Measurements from ENCODE around the gene KIR3DL3. TPM values are rescaled to one million over a fixed set of nuclear protein-coding genes. Genes with fewer than 3 reads are reported as not detected.
"Not testable (repeated sequence)": the region's sequence is repeated elsewhere in the genome, so short reads cannot be mapped to it uniquely, and the experiment has no call there.

Gene KIR3DL3
- total and polyA plus RNA-seq, 2 experiments from 2014 or later: not detected

GRCh38 chr19:54697716-54698115 lies 26.5 kb upstream of the KIR3DL3 start:
- H3K36me3 ChIP-seq (ENCODE audit: insufficient read depth); H3K4me1 ChIP-seq (ENCODE audit: insufficient read depth); ATAC-seq; H3K4me1 Mint-ChIP-seq; H3K79me2 ChIP-seq (replicated peaks; ENCODE audit: insufficient read depth); H4K20me1 ChIP-seq (replicated peaks; ENCODE audit: insufficient read depth); H3K27ac Mint-ChIP-seq; H3K27me3 Mint-ChIP-seq (ENCODE audit: insufficient read depth, low read depth, poor library complexity); H3K4me3 Mint-ChIP-seq; H3K4me2 ChIP-seq; H3F3A ChIP-seq (replicated peaks; ENCODE audit: low read depth); H2AFZ ChIP-seq; H3K27me3 ChIP-seq (ENCODE audit: insufficient read depth); DNase-seq (ENCODE audit: low spot score); H3K9me2 ChIP-seq (ENCODE audit: insufficient read depth); H3K4me3 ChIP-seq; H3K27ac ChIP-seq (ENCODE audit: low read depth): not testable (repeated sequence)
- peaks cover 90% of the 10 kb centered on the region for H3K9me3 Mint-ChIP-seq
- H3K36me3 Mint-ChIP-seq (ENCODE audit: low read depth): peaks cover 38% of the 10 kb centered on the region

- no peaks in the 10 kb centered on the region for H3F3A ChIP-seq (replicated peaks; ENCODE audit: low read depth)
- H3K4me1 Mint-ChIP-seq: no peaks in the 10 kb centered on the region
- peaks cover 44% of the 10 kb centered on the region for H3K36me3 Mint-ChIP-seq (ENCODE audit: low read depth)
Measured at GRCh38 chr19:54704928-54705327, 19.3 kb upstream of the KIR3DL3 start.

More at GRCh38 chr19:54704928-54705327, 19.3 kb upstream of the KIR3DL3 start:
- TF ChIP-seq JUNB (IDR thresholded peaks at IDR 0.05; ENCODE audit: unreplicated experiment) (no peak), ZNF331 (CRISPR knock-in tag; IDR thresholded peaks at IDR 0.05; ENCODE audit: low read depth) (no peak), ZNF462 (CRISPR knock-in tag; IDR thresholded peaks at IDR 0.05) (no peak), REST (IDR thresholded peaks at IDR 0.05; ENCODE audit: unreplicated experiment) (no peak), POLR2AphosphoS5 (IDR thresholded peaks at IDR 0.05; ENCODE audit: low read depth) (no peak), EZH2 (IDR thresholded peaks at IDR 0.05; ENCODE audit: low read depth, unreplicated experiment) (no peak), EZH2phosphoT487 (IDR thresholded peaks at IDR 0.05; ENCODE audit: unreplicated experiment) (no peak)
- Histone ChIP-seq H3K79me2 (replicated peaks; ENCODE audit: insufficient read depth) (no peaks in the 10 kb centered on the region), H3K27ac (ENCODE audit: low read depth) (no peak overlapping the region), H3K9me2 (ENCODE audit: insufficient read depth) (no peaks in the 10 kb centered on the region), H3K4me2 (no peak overlapping the region), H3K27me3 (ENCODE audit: insufficient read depth) (no peaks in the 10 kb centered on the region), H3K36me3 (ENCODE audit: insufficient read depth) (peaks cover 3% of the 10 kb centered on the region; the same call in 1 of the 2 replicates), H3K4me1 (ENCODE audit: insufficient read depth) (no peaks in the 10 kb centered on the region), H2AFZ (no peak overlapping the region), H4K20me1 (replicated peaks; ENCODE audit: insufficient read depth) (no peaks in the 10 kb centered on the region), H3K4me3 (no peak overlapping the region)
- Mint-ChIP-seq H3K4me3 (no peak overlapping the region), H3K9me3 (peaks cover 94% of the 10 kb centered on the region), H3K27ac (no peak overlapping the region), H3K27me3 (ENCODE audit: insufficient read depth, low read depth, poor library complexity) (peaks cover 6% of the 10 kb centered on the region)
- DNase-seq (ENCODE audit: low spot score) (no peak), ATAC-seq (no peak)

All from GM23338 (cell line).